HepG2 (cell line): Measurements from ENCODE around the gene ARHGEF1. TPM values are rescaled to one million over a fixed set of nuclear protein-coding genes. Genes with fewer than 3 reads are reported as not detected.

Experiments used
- ATM ChIP-seq: fragments of 450-650 bp; IDR thresholded peaks from 2 replicates; pipeline ENCODE4 v1.7.1; 2017; ENCODE audit warnings: mild to moderate bottlenecking, borderline replicate concordance
- FLYWCH1 ChIP-seq: sonication (generic); formaldehyde crosslinking; IDR thresholded peaks from 2 replicates; pipeline ENCODE4 v1.8.1; 2023; ENCODE audit warnings: mild to moderate bottlenecking, missing genetic modification reagents
- HHEX ChIP-seq: IDR thresholded peaks from 2 replicates; pipeline ENCODE4 v1.6.1; 2016; ENCODE audit warnings: control low read depth
- IRF9 ChIP-seq: sonication (generic); formaldehyde crosslinking; IDR thresholded peaks from 2 replicates; pipeline ENCODE4 v1.8.0; 2022; ENCODE audit warnings: missing genetic modification reagents, mild to moderate bottlenecking, borderline replicate concordance
- ISL2 ChIP-seq: sonication (generic); formaldehyde crosslinking; IDR thresholded peaks from 2 replicates; pipeline ENCODE4 v1.5.0; 2020; ENCODE audit warnings: missing genetic modification reagents
- MIER3 ChIP-seq: IDR thresholded peaks from 2 replicates; pipeline ENCODE4 v1.6.1; 2016; ENCODE audit warnings: missing compliant biosample characterization, borderline replicate concordance
- NFATC3 ChIP-seq: sonication (generic); formaldehyde crosslinking; IDR thresholded peaks from 2 replicates; pipeline ENCODE4 v1.5.1; 2020; ENCODE audit warnings: mild to moderate bottlenecking, missing genetic modification reagents
- POGZ ChIP-seq: sonication (generic); formaldehyde crosslinking; IDR thresholded peaks from 2 replicates; pipeline ENCODE4 v1.4.0; 2020; ENCODE audit warnings: mild to moderate bottlenecking, missing genetic modification reagents
- TBL1XR1 ChIP-seq: fragments of 150-350 bp; IDR thresholded peaks from 2 replicates; pipeline ENCODE4 v1.6.1; 2014; ENCODE audit warnings: borderline replicate concordance, low read length; ENCODE audit not compliant: partially characterized antibody
- THAP11 ChIP-seq: IDR thresholded peaks from 2 replicates; pipeline ENCODE4 v1.6.1; 2016; ENCODE audit warnings: missing biosample characterization, missing genetic modification reagents
- TSC22D2 ChIP-seq: sonication (generic); formaldehyde crosslinking; IDR thresholded peaks from 2 replicates; pipeline ENCODE4 v1.5.1; 2020; ENCODE audit warnings: missing genetic modification reagents, mild to moderate bottlenecking, borderline replicate concordance
- ZBTB26 ChIP-seq: IDR thresholded peaks from 2 replicates; pipeline ENCODE4 v1.6.1; 2016; ENCODE audit warnings: missing compliant biosample characterization, missing genetic modification reagents, borderline replicate concordance
- ZNF142 ChIP-seq: sonication (generic); formaldehyde crosslinking; IDR thresholded peaks from 2 replicates; pipeline ENCODE4 v1.4.0; 2020; ENCODE audit warnings: missing genetic modification reagents
- ZNF589 ChIP-seq: sonication (generic); formaldehyde crosslinking; conservative IDR thresholded peaks from 2 replicates; pipeline ENCODE4 v1.8.0; 2022; ENCODE audit warnings: mild to moderate bottlenecking, moderate library complexity, missing genetic modification reagents
- ZNF687 ChIP-seq: sonication (generic); formaldehyde crosslinking; IDR thresholded peaks from 2 replicates; pipeline ENCODE4 v1.5.1; 2020; ENCODE audit warnings: mild to moderate bottlenecking, missing genetic modification reagents, moderate library complexity
- ZSCAN21 ChIP-seq: sonication (generic); formaldehyde crosslinking; IDR thresholded peaks from 2 replicates; pipeline ENCODE4 v1.8.0; 2022; ENCODE audit warnings: mild to moderate bottlenecking, missing genetic modification reagents, moderate library complexity, borderline replicate concordance
- polyA plus RNA-seq, 8 experiments: library from polyadenylated mRNA; depleted of rRNA in 3 of 8; stranded (reverse) in 7 of 8; unstranded in 1 of 8; fragments of >200 nt; fragmentation: Illumina TruSeq in 4 of 8; extraction: Trizol in 4 of 8; gene quantifications; 2 replicates each; pipeline versions ENCODE4 v1.2.1 to v1.2.3, GENCODE V29; 2011 to 2016; ENCODE audit warnings: low read depth in 4 of 8, missing spikeins in 1 of 8, mixed read lengths in 1 of 8; ENCODE audit not compliant: insufficient read depth in 1 of 8
- total RNA-seq, 5 experiments: library from RNA; depleted of rRNA; stranded (reverse); fragments of >200 nt; fragmentation: Illumina TruSeq; extraction: Trizol; gene quantifications; 2 replicates each; pipeline ENCODE4 v1.2.3, GENCODE V29; 2016; ENCODE audit warnings: low read depth in 1 of 5

Gene ARHGEF1
- total and polyA plus RNA-seq, 2 of the 13 experiments (the other 11 are each of a cell fraction or from before 2014, with no cell fraction given), result 33.7 to 34.7 TPM

- peak; percentile 58; the same call in 1 of the 2 replicates for TF ChIP-seq ZBTB26 (CRISPR knock-in tag)
- no peak for TF ChIP-seq FLYWCH1 (CRISPR knock-in tag)
- TF ChIP-seq MIER3 (CRISPR knock-in tag), result peak; percentile 85; the same call in 1 of the 2 replicates
- TF ChIP-seq ZNF589 (CRISPR knock-in tag), result 0 out of 2 replicates have a peak, but pooled peaks have one; percentile 62
- TF ChIP-seq ZSCAN21 (CRISPR knock-in tag), result 0 out of 2 replicates have a peak, but pooled peaks have one; percentile 84
- TF ChIP-seq HHEX, result no peak
- TF ChIP-seq TBL1XR1, result no peak
- peak; percentile 70 for TF ChIP-seq ZNF687 (CRISPR knock-in tag)
- TF ChIP-seq THAP11, result peak; percentile 96
- TF ChIP-seq TSC22D2 (CRISPR knock-in tag), result peak; percentile 79; the same call in 1 of the 2 replicates
- TF ChIP-seq ISL2 (CRISPR knock-in tag), result peak; percentile 92
- no peak for TF ChIP-seq ATM
- TF ChIP-seq ZNF142 (CRISPR knock-in tag), result no peak
- TF ChIP-seq POGZ, result peak; percentile 41; the same call in 1 of the 2 replicates
- no peak for TF ChIP-seq NFATC3 (CRISPR knock-in tag)
- TF ChIP-seq IRF9 (CRISPR knock-in tag), result peak; percentile 36; the same call in 1 of the 2 replicates
Observed at GRCh38 chr19:41883821-41884733, 1.1 kb downstream of the ARHGEF1 start (continued).
